ENCODE results near the gene SLC30A10. TPM values are rescaled to one million over a fixed set of nuclear protein-coding genes. Genes with fewer than 3 reads are reported as not detected.
"Not testable (repeated sequence)": the region's sequence is repeated elsewhere in the genome, so short reads cannot be mapped to it uniquely, and the experiment has no call there.

Gene SLC30A10
- total and polyA plus RNA-seq, 12 donors = 0.15 to 0.56 (median 0.23) TPM; not detected in 4

GRCh38 chr1:219876798-219877209, 51.6 kb downstream of the SLC30A10 start:
- no peaks in the 10 kb centered on the region for H3K9me3 ChIP-seq
- H3K27ac ChIP-seq = no peak overlapping the region
- ATAC-seq (no peak), DNase-seq (no peak)
- peaks cover 0 to 17% (median 8%) of the 10 kb centered on the region in 7 donors for H3K27me3 ChIP-seq
- whole genome bisulfite sequencing, 2 donors = 56 to 63% methylated on average over 5 of the region's 5 CpGs
- peak in 1 of 9 donors; percentile 15 for TF ChIP-seq CTCF (IDR thresholded peaks at IDR 0.05)
- no peaks in the 10 kb centered on the region for H3K4me1 ChIP-seq
- H3K36me3 ChIP-seq = no peaks in the 10 kb centered on the region
- intact Hi-C loops (cut with DNase I) = no loop called here
- no peak overlapping the region for H3K4me3 ChIP-seq

- no peaks in the 10 kb centered on the region for H3K9me3 ChIP-seq
- H3K4me1 ChIP-seq = no peaks in the 10 kb centered on the region
- 67 to 81% methylated on average over 3 of the region's 3 CpGs for WGBS, 2 donors
- ATAC-seq = no peak
- intact Hi-C loops (cut with DNase I) = no loop called here
- H3K4me3 ChIP-seq = no peak overlapping the region
- no peak for TF ChIP-seq CTCF (IDR thresholded peaks at IDR 0.05)
- peaks cover 0 to 16% (median 8%) of the 10 kb centered on the region in 7 donors for H3K27me3 ChIP-seq
- no peak for DNase-seq
- H3K36me3 ChIP-seq = no peaks in the 10 kb centered on the region
- H3K27ac ChIP-seq = no peak overlapping the region
Observed at GRCh38 chr1:219875860-219876259, 52.5 kb downstream of the SLC30A10 start.

GRCh38 chr1:219872538-219872937, 55.8 kb downstream of the SLC30A10 start:
- WGBS, 2 donors = 61 to 79% methylated on average over 1 of the region's 1 CpG

GRCh38 chr1:219871427-219872057, 56.8 kb downstream of the SLC30A10 start:
- Histone ChIP-seq H3K4me1 (no peaks in the 10 kb centered on the region), H3K27me3 (peaks cover 0 to 7% (median 5%) of the 10 kb centered on the region in 7 donors), H3K4me3 (no peak overlapping the region), H3K36me3 (no peaks in the 10 kb centered on the region), H3K27ac (no peak overlapping the region), H3K9me3 (peaks cover 0 to 9% (median 0%) of the 10 kb centered on the region in 11 donors)
- 40 to 47% methylated on average over 3 of the region's 3 CpGs for WGBS, 2 donors
- ATAC-seq (no peak), DNase-seq (no peak)
- no peak for TF ChIP-seq CTCF (IDR thresholded peaks at IDR 0.05)
- intact Hi-C loops (cut with DNase I) = no loop called here

More at GRCh38 chr1:219872538-219872937, 55.8 kb downstream of the SLC30A10 start:
- DNase-seq; H3K9me3 ChIP-seq; H3K4me1 ChIP-seq; intact Hi-C loops (cut with DNase I); H3K27ac ChIP-seq; H3K4me3 ChIP-seq; ATAC-seq; H3K36me3 ChIP-seq; H3K27me3 ChIP-seq: not testable (repeated sequence)

- intact Hi-C loops (cut with DNase I); H3K27me3 ChIP-seq; DNase-seq; ATAC-seq; H3K36me3 ChIP-seq; H3K9me3 ChIP-seq; H3K4me3 ChIP-seq; H3K27ac ChIP-seq; H3K4me1 ChIP-seq: not testable (repeated sequence)
- 89 to 94% methylated on average over 1 of the region's 3 CpGs for WGBS, 2 donors
Observed at GRCh38 chr1:219868615-219869014, 59.7 kb downstream of the SLC30A10 start.

Other genes starting within 250 kb of the SLC30A10 start
- 10 to 100 TPM; 66.0 to 96.7 (median 73.3) TPM for gene EPRS1, start 117.9 kb upstream of the SLC30A10 start, total RNA-seq
- 10 to 100 TPM; 40.5 to 42.4 TPM for gene EPRS1, start 117.9 kb upstream of the SLC30A10 start, polyA plus RNA-seq
- 10 to 100 TPM; 13.8 to 21.0 (median 19.2) TPM for gene BPNT1, start 161.2 kb upstream of the SLC30A10 start, total RNA-seq
- 10 to 100 TPM in 1 of 2 donors, 1 to 10 TPM in 1; 5.4 to 14.2 TPM for gene BPNT1, start 161.2 kb upstream of the SLC30A10 start, polyA plus RNA-seq
- 10 to 100 TPM; 74.9 to 91.9 (median 82.2) TPM for gene IARS2, start 165.6 kb upstream of the SLC30A10 start, total RNA-seq
- 10 to 100 TPM; 12.1 to 41.6 TPM for gene IARS2, start 165.6 kb upstream of the SLC30A10 start, polyA plus RNA-seq